ENCODE measurements around the gene SRPRA. TPM values are rescaled to one million over a fixed set of nuclear protein-coding genes. Genes with fewer than 3 reads are reported as not detected.
"Not testable (repeated sequence)": the region's sequence is repeated elsewhere in the genome, so short reads cannot be mapped to it uniquely, and the experiment has no call there.

The SRPRA gene
- total RNA-seq, 1 donor from 2014 or later = 177 TPM

DNA sequence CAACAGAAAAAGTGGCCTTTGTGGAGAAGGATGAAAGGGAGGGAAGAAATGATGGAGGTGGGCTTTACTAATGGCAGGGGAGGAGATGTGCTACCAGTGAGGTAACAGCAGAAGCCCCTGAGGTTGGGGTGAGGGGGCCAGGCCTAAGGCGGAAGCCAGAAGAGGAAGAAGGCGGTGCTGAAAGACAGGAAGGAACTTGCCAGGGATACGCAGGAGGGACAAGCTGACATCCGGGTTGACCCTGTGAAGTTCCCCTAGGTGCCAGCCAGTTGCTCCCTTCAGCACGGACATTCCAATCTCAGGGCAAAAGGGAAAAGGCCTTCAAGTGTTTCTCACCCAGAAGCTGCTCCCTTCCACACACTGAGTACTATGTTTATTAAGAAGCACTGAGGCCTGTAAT is 11.9 kb upstream of the SRPRA start:
- Mint-ChIP-seq H3K27ac (peak overlapping the region; percentile 36), H3K36me3 (ENCODE audit: low read depth) (peaks cover 24% of the 10 kb centered on the region), H3K27me3 (ENCODE audit: low read depth) (no peaks in the 10 kb centered on the region), H3K9me3 (no peaks in the 10 kb centered on the region), H3K4me1 (ENCODE audit: low read depth) (peaks cover 31% of the 10 kb centered on the region), H3K4me3 (ENCODE audit: low read depth) (no peak overlapping the region)
- no peak for DNase-seq (ENCODE audit: low spot score)
- intact Hi-C loops (cut with micrococcal nuclease) = no loop called here

GRCh38 chr11:126279191-126279590 is 10.5 kb upstream of the SRPRA start:
- Mint-ChIP-seq H3K4me1 (ENCODE audit: low read depth) (peaks cover 25% of the 10 kb centered on the region), H3K27ac (no peak overlapping the region)
- DNase-seq (ENCODE audit: low spot score) = no peak

GRCh38 chr11:126277780-126278179 is 9.1 kb upstream of the SRPRA start:
- intact Hi-C loops (cut with micrococcal nuclease) = no loop called here
- Mint-ChIP-seq H3K4me1 (ENCODE audit: low read depth) (peaks cover 17% of the 10 kb centered on the region), H3K27ac (no peak overlapping the region), H3K36me3 (ENCODE audit: low read depth) (peaks cover 42% of the 10 kb centered on the region), H3K27me3 (ENCODE audit: low read depth) (no peaks in the 10 kb centered on the region), H3K4me3 (ENCODE audit: low read depth) (no peak overlapping the region), H3K9me3 (no peaks in the 10 kb centered on the region)
- DNase-seq (ENCODE audit: low spot score) = no peak

More at GRCh38 chr11:126279191-126279590, 10.5 kb upstream of the SRPRA start:
- H3K9me3 Mint-ChIP-seq = no peaks in the 10 kb centered on the region
- no peaks in the 10 kb centered on the region for H3K27me3 Mint-ChIP-seq (ENCODE audit: low read depth)
- peak overlapping the region; percentile 15 for H3K4me3 Mint-ChIP-seq (ENCODE audit: low read depth)
- intact Hi-C loops (cut with micrococcal nuclease) = no loop called here
- H3K36me3 Mint-ChIP-seq (ENCODE audit: low read depth) = peaks cover 32% of the 10 kb centered on the region

DNA sequence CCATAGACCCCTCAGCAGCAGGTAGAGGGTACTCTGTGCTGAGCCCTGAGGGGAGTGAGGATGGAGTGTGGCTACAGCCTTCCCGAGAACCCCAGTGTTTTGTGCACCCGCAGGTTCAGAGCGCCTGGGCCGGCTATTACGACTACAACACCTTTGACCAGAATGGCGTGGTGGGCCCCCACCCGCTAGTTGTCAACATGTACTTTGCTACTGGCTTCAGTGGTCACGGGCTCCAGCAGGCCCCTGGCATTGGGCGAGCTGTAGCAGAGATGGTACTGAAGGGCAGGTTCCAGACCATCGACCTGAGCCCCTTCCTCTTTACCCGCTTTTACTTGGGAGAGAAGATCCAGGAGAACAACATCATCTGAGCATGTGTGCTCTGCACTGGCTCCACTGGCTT is 8.6 kb upstream of the SRPRA start:
- Mint-ChIP-seq H3K4me1 (ENCODE audit: low read depth) (peaks cover 14% of the 10 kb centered on the region), H3K27me3 (ENCODE audit: low read depth) (no peaks in the 10 kb centered on the region), H3K9me3 (no peaks in the 10 kb centered on the region), H3K36me3 (ENCODE audit: low read depth) (peaks cover 46% of the 10 kb centered on the region), H3K4me3 (ENCODE audit: low read depth) (no peak overlapping the region), H3K27ac (no peak overlapping the region)
- intact Hi-C loops (cut with micrococcal nuclease) = no loop called here
- DNase-seq (ENCODE audit: low spot score) = no peak

- Mint-ChIP-seq H3K4me3 (ENCODE audit: low read depth) (peak overlapping the region; percentile 94), H3K27me3 (ENCODE audit: low read depth) (no peaks in the 10 kb centered on the region), H3K4me1 (ENCODE audit: low read depth) (peaks cover 28% of the 10 kb centered on the region), H3K36me3 (ENCODE audit: low read depth) (peaks cover 57% of the 10 kb centered on the region), H3K9me3 (no peaks in the 10 kb centered on the region), H3K27ac (peak overlapping the region; percentile 97)
- intact Hi-C loops (cut with micrococcal nuclease) = loop anchor here (2.0 to 5.0 kb wide), 2 partner anchors 206 to 366 kb away; partner anchors contain the start of genes CDON, DDX25 and PUS3
- DNase-seq (ENCODE audit: low spot score) = no peak
These were observed 361 bp downstream of the SRPRA start for GRCh38 chr11:126268361-126268707.

DNA sequence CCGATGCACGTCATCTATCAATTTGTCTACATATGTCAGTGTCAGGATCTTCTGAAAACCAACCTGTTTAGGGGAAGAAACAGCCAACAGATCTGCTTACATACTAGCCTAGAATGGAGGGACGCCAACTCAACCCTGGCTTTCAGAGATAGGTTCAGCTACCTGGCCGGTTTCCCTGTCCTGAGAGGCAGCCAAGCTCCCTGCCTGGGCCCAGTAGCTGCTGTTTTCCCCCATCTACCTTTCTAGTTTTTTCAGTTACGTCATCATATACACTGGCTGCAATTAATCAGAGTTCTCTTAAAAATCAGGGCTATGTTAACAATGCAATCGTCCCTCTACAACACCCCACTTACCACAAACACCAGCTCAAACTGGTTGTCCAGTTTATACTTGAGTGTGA is 1.0 kb downstream of the SRPRA start:
- Mint-ChIP-seq H3K4me1 (ENCODE audit: low read depth) (peaks cover 28% of the 10 kb centered on the region), H3K36me3 (ENCODE audit: low read depth) (peaks cover 57% of the 10 kb centered on the region), H3K27ac (peak overlapping the region; percentile 97), H3K9me3 (no peaks in the 10 kb centered on the region), H3K4me3 (ENCODE audit: low read depth) (peak overlapping the region; percentile 94), H3K27me3 (ENCODE audit: low read depth) (no peaks in the 10 kb centered on the region)
- intact Hi-C loops (cut with micrococcal nuclease) = loop anchor here (2.0 to 5.0 kb wide), 2 partner anchors 205 to 365 kb away; partner anchors contain the start of genes CDON, DDX25 and PUS3
- DNase-seq (ENCODE audit: low spot score) = no peak

DNA sequence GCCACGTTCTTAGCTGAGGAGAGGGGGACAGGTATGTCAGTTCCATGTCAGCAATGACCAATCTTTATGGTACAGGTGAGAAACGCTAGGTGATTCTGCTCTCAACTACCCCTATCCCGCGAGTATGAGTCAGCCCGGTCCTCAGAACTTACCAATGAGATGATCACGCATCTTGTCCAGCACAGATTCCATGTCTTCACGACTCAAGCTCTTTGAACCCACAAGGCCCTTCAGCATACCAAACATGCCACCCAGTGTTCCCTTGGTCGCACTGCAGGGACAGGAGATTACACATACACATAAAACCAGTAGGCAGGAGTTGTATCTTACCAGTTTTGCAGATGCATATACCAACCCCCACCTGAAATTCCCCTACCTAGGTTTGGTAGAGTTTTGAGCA is 2.9 kb downstream of the SRPRA start:
- Mint-ChIP-seq H3K9me3 (no peaks in the 10 kb centered on the region), H3K27ac (no peak overlapping the region), H3K4me3 (ENCODE audit: low read depth) (no peak overlapping the region), H3K27me3 (ENCODE audit: low read depth) (no peaks in the 10 kb centered on the region), H3K36me3 (ENCODE audit: low read depth) (peaks cover 68% of the 10 kb centered on the region), H3K4me1 (ENCODE audit: low read depth) (peaks cover 28% of the 10 kb centered on the region)
- no peak for DNase-seq (ENCODE audit: low spot score)
- intact Hi-C loops (cut with micrococcal nuclease) = loop anchor here (5.0 kb wide), 1 partner anchor 364 kb away; the partner anchor contains the start of genes DDX25 and PUS3

DNA sequence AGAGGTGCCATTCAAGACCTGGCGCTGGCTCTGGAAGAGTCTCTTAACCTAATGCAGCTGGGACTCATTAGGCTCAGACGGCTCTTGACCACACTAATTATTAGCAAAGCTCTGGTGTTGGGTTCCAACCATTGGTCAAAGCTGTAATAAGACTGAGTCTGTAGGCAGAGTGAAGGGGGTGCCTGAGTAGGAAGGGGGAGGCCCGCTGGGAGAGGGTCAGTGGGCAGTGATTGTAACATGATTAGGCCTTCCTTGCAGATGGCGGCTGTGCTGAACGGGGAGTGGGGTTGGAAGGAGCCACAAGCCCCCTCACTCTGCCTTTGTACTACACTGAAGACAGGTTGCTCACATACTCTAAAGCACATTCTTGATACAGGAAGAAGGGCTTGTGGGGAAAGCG is 5.2 kb downstream of the SRPRA start:
- no peak overlapping the region for H3K4me3 Mint-ChIP-seq (ENCODE audit: low read depth)
- no peak for DNase-seq (ENCODE audit: low spot score)
- no peaks in the 10 kb centered on the region for H3K9me3 Mint-ChIP-seq
- no peaks in the 10 kb centered on the region for H3K27me3 Mint-ChIP-seq (ENCODE audit: low read depth)
- H3K27ac Mint-ChIP-seq = no peak overlapping the region
- intact Hi-C loops (cut with micrococcal nuclease) = no loop called here
- H3K36me3 Mint-ChIP-seq (ENCODE audit: low read depth) = peaks cover 74% of the 10 kb centered on the region
- H3K4me1 Mint-ChIP-seq (ENCODE audit: low read depth) = peaks cover 15% of the 10 kb centered on the region

DNA sequence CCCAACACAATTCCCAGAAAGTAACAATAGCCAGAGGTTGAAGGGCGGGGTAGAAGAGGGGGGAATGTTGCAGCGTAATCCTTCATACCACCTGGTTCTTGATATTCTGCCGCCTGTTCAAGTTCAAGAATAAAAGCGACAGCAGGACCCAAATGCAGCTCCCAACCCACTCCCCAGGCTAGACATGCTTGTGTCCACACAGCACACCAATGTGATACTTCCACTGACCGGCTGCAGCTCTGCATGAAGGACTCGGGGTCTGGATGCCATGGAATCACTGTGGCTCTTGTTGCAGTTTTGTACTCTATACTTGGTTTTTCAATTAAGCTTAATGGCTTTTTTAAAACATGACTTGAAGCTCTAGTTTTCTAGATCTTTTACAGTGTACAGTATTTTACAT is 6.5 kb downstream of the SRPRA start:
- no peak overlapping the region for H3K27ac Mint-ChIP-seq
- H3K4me3 Mint-ChIP-seq (ENCODE audit: low read depth) = no peak overlapping the region
- H3K36me3 Mint-ChIP-seq (ENCODE audit: low read depth) = peaks cover 67% of the 10 kb centered on the region
- no peaks in the 10 kb centered on the region for H3K9me3 Mint-ChIP-seq
- no peak for DNase-seq (ENCODE audit: low spot score)
- intact Hi-C loops (cut with micrococcal nuclease) = no loop called here
- peaks cover 9% of the 10 kb centered on the region for H3K4me1 Mint-ChIP-seq (ENCODE audit: low read depth)
- no peaks in the 10 kb centered on the region for H3K27me3 Mint-ChIP-seq (ENCODE audit: low read depth)

GRCh38 chr11:126257764-126258163 is 10.9 kb downstream of the SRPRA start:
- Mint-ChIP-seq H3K27ac (no peak overlapping the region), H3K36me3 (ENCODE audit: low read depth) (peaks cover 39% of the 10 kb centered on the region), H3K9me3 (no peaks in the 10 kb centered on the region), H3K27me3 (ENCODE audit: low read depth) (no peaks in the 10 kb centered on the region), H3K4me3 (ENCODE audit: low read depth) (no peak overlapping the region), H3K4me1 (ENCODE audit: low read depth) (no peaks in the 10 kb centered on the region)
- DNase-seq (ENCODE audit: low spot score) = no peak
- intact Hi-C loops (cut with micrococcal nuclease) = no loop called here

DNA sequence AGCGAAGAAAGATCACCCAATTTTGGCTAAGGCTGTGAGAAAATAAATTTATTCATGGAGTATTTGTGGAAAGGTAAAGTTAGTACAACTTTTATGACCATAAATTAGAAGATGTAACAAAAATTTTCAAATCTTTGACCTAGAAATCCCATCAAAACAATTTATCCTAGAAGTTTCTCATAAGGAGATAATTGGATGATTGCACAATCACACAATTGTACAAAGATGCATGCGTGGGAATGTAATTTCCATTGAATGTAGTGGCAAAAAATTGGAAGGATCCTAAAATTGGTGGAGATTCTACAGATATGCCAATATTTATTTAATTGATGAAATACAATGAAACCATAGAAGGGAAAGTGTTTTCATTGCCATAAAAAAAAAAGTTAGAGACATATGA is 11.6 kb downstream of the SRPRA start:
- Mint-ChIP-seq H3K4me3 (ENCODE audit: low read depth) (no peak overlapping the region), H3K9me3 (no peaks in the 10 kb centered on the region), H3K27me3 (ENCODE audit: low read depth) (no peaks in the 10 kb centered on the region), H3K36me3 (ENCODE audit: low read depth) (peaks cover 33% of the 10 kb centered on the region), H3K4me1 (ENCODE audit: low read depth) (no peaks in the 10 kb centered on the region), H3K27ac (no peak overlapping the region)
- intact Hi-C loops (cut with micrococcal nuclease) = no loop called here
- no peak for DNase-seq (ENCODE audit: low spot score)

DNA sequence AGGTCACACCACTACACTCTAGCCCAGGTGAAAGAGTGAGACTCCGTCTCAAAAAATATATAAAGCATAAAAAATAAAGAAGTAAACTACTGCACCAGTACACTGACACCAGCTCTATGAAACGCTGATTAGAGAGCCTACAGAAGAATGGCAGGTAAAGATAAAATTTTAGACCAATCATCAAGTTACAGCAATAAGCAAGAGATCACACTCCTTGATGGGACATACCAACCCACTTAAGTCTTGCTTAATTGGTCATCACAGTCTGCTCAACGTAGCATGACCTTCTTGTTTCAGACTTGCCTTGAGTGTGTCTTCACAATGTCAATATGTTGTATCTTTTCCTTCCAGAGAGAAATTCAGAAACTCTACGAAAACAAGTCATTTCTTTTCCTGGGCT is 12.5 kb downstream of the SRPRA start:
- no peaks in the 10 kb centered on the region for H3K9me3 Mint-ChIP-seq
- no peak overlapping the region for H3K27ac Mint-ChIP-seq
- no peak for DNase-seq (ENCODE audit: low spot score)
- intact Hi-C loops (cut with micrococcal nuclease) = no loop called here
- H3K4me1 Mint-ChIP-seq (ENCODE audit: low read depth) = no peaks in the 10 kb centered on the region
- H3K36me3 Mint-ChIP-seq (ENCODE audit: low read depth) = peaks cover 27% of the 10 kb centered on the region
- H3K27me3 Mint-ChIP-seq (ENCODE audit: low read depth) = no peaks in the 10 kb centered on the region
- H3K4me3 Mint-ChIP-seq (ENCODE audit: low read depth) = no peak overlapping the region

GRCh38 chr11:126255507-126255906 is 13.2 kb downstream of the SRPRA start:
- H3K4me1 Mint-ChIP-seq (ENCODE audit: low read depth); H3K4me3 Mint-ChIP-seq (ENCODE audit: low read depth); H3K27me3 Mint-ChIP-seq (ENCODE audit: low read depth); H3K9me3 Mint-ChIP-seq; DNase-seq (ENCODE audit: low spot score); intact Hi-C loops (cut with micrococcal nuclease); H3K27ac Mint-ChIP-seq: not testable (repeated sequence)
- peaks cover 19% of the 10 kb centered on the region for H3K36me3 Mint-ChIP-seq (ENCODE audit: low read depth)

- no peak for DNase-seq (ENCODE audit: low spot score)
- Mint-ChIP-seq H3K4me1 (ENCODE audit: low read depth) (no peaks in the 10 kb centered on the region), H3K4me3 (ENCODE audit: low read depth) (no peak overlapping the region), H3K36me3 (ENCODE audit: low read depth) (peaks cover 16% of the 10 kb centered on the region), H3K27ac (no peak overlapping the region), H3K27me3 (ENCODE audit: low read depth) (no peaks in the 10 kb centered on the region), H3K9me3 (no peaks in the 10 kb centered on the region)
- intact Hi-C loops (cut with micrococcal nuclease) = no loop called here
These were observed 13.9 kb downstream of the SRPRA start for GRCh38 chr11:126254819-126255218.

All from activated T-helper 2 cell treated with anti-CD3 and anti-CD28 coated beads, Interferon-gamma antibody, Interleukin-2, Interleukin-4, amounts not matched to agents 10 μg/mL and 5 μg/mL and 100 μg/mL, durations not matched to agents 14 hours and 24 hours and 36 hours (primary cell).